HEK293 (cell line): ENCODE measurements around the gene SLC25A30.

ENCODE experiments used
- CTCF ChIA-PET: fragments of 350-600 bp; formaldehyde crosslinking; extraction: SDS; loops from one replicate; lab custom pipeline; 2021; ENCODE audit warnings: antibody characterized with exemption; lab: Yijun Ruan, JAX
- POLR2A ChIA-PET: fragments of 300-600 bp; formaldehyde crosslinking; extraction: SDS; loops from one replicate; lab custom pipeline; 2020; ENCODE audit warnings: antibody characterized with exemption, inconsistent platforms; lab: Yijun Ruan, JAX
- H3K27ac ChIP-seq: fragments of 200-500 bp; sonication (Bioruptor generic); 2 replicates; pipeline ENCODE4 v1.5.1; 2014; ENCODE audit warnings: low read depth, low read length, control low read depth, inconsistent platforms; ENCODE audit errors: extremely low read depth
- H3K36me3 ChIP-seq, 2 experiments: fragments of 200-500 bp in 1 of 2; sonication (Bioruptor generic) in 1 of 2; 1 replicate in 1 of 2; 2 replicates in 1 of 2; pipeline ENCODE4 v1.5.1; 2014 to 2017; ENCODE audit warnings: inconsistent platforms in 2 of 2, low read length in 2 of 2; ENCODE audit not compliant: control insufficient read depth in 2 of 2, insufficient read depth in 1 of 2
- H3K4me1 ChIP-seq: fragments of 200-500 bp; sonication (Bioruptor generic); 2 replicates; pipeline ENCODE4 v1.5.1; 2014; ENCODE audit warnings: mild to moderate bottlenecking, low read length, inconsistent platforms; ENCODE audit not compliant: control insufficient read depth, insufficient read depth
- H3K4me3 ChIP-seq: 2 replicates; pipeline ENCODE4 v1.5.1; 2011; ENCODE audit warnings: low read depth, mild to moderate bottlenecking, control low read depth, low read length, moderate library complexity
- H3K9me3 ChIP-seq: fragments of 200-500 bp; sonication (Bioruptor generic); 2 replicates; pipeline ENCODE4 v1.5.1; 2014; ENCODE audit warnings: low read depth, low read length, inconsistent platforms; ENCODE audit not compliant: control insufficient read depth, insufficient read depth
- GLIS1 ChIP-seq: fragments of 450-650 bp; formaldehyde crosslinking; IDR thresholded peaks from 2 replicates; pipeline ENCODE4 v1.5.1; 2016; ENCODE audit warnings: missing biosample characterization, missing genetic modification characterization
- KLF9 ChIP-seq: fragments of 450-650 bp; formaldehyde crosslinking; IDR thresholded peaks from 2 replicates; pipeline ENCODE4 v1.5.1; 2016; ENCODE audit warnings: missing biosample characterization, missing genetic modification characterization, low read depth
- MYNN ChIP-seq: fragments of 450-650 bp; formaldehyde crosslinking; IDR thresholded peaks from 2 replicates; pipeline ENCODE4 v1.5.1; 2016; ENCODE audit warnings: missing biosample characterization, missing genetic modification characterization, borderline replicate concordance
- MZF1 ChIP-seq: fragments of 450-650 bp; formaldehyde crosslinking; IDR thresholded peaks from 2 replicates; pipeline ENCODE4 v1.5.1; 2017; ENCODE audit warnings: missing biosample characterization, missing genetic modification characterization, borderline replicate concordance
- OSR2 ChIP-seq: fragments of 450-650 bp; formaldehyde crosslinking; IDR thresholded peaks from 2 replicates; pipeline ENCODE4 v1.5.1; 2016; ENCODE audit warnings: missing biosample characterization, missing genetic modification characterization
- PRDM2 ChIP-seq: fragments of 450-650 bp; formaldehyde crosslinking; IDR thresholded peaks from 2 replicates; pipeline ENCODE4 v1.5.1; 2016; ENCODE audit warnings: missing biosample characterization, missing genetic modification characterization, borderline replicate concordance
- PRDM4 ChIP-seq: fragments of 450-650 bp; formaldehyde crosslinking; IDR thresholded peaks from 2 replicates; pipeline ENCODE4 v1.5.1; 2017; ENCODE audit warnings: missing biosample characterization, missing genetic modification characterization
- YY1 ChIP-seq: fragments of 450-650 bp; formaldehyde crosslinking; IDR thresholded peaks from 2 replicates; pipeline ENCODE4 v1.5.1; 2018; ENCODE audit warnings: missing biosample characterization, missing genetic modification characterization
- ZBTB8A ChIP-seq: fragments of 450-650 bp; formaldehyde crosslinking; IDR thresholded peaks from 2 replicates; pipeline ENCODE4 v1.5.1; 2016; ENCODE audit warnings: missing biosample characterization, missing genetic modification characterization
- ZNF112 ChIP-seq: fragments of 450-650 bp; formaldehyde crosslinking; IDR thresholded peaks from 2 replicates; pipeline ENCODE4 v1.5.0; 2017; ENCODE audit warnings: missing biosample characterization, missing genetic modification characterization
- ZNF146 ChIP-seq: fragments of 450-650 bp; formaldehyde crosslinking; IDR thresholded peaks from 2 replicates; pipeline ENCODE4 v1.5.1; 2016; ENCODE audit warnings: missing biosample characterization, missing genetic modification characterization
- ZNF174 ChIP-seq: fragments of 450-650 bp; formaldehyde crosslinking; IDR thresholded peaks from 2 replicates; pipeline ENCODE4 v1.5.0; 2017; ENCODE audit warnings: missing biosample characterization, mild to moderate bottlenecking, missing genetic modification characterization
- ZNF214 ChIP-seq: fragments of 450-650 bp; formaldehyde crosslinking; IDR thresholded peaks from 2 replicates; pipeline ENCODE4 v1.5.1; 2017; ENCODE audit warnings: missing biosample characterization, mild to moderate bottlenecking, missing genetic modification characterization, borderline replicate concordance
- ZNF248 ChIP-seq: fragments of 450-650 bp; formaldehyde crosslinking; IDR thresholded peaks from 2 replicates; pipeline ENCODE4 v1.5.1; 2017; ENCODE audit warnings: missing biosample characterization, missing genetic modification characterization
- ZNF266 ChIP-seq: fragments of 450-650 bp; formaldehyde crosslinking; IDR thresholded peaks from 2 replicates; pipeline ENCODE4 v1.5.1; 2016; ENCODE audit warnings: missing biosample characterization, missing genetic modification characterization, low read depth
- ZNF426 ChIP-seq: fragments of 450-650 bp; formaldehyde crosslinking; IDR thresholded peaks from 2 replicates; pipeline ENCODE4 v1.5.1; 2017; ENCODE audit warnings: missing biosample characterization, missing genetic modification characterization, mild to moderate bottlenecking, inconsistent platforms, moderate library complexity
- ZNF514 ChIP-seq: fragments of 450-650 bp; formaldehyde crosslinking; IDR thresholded peaks from 2 replicates; pipeline ENCODE4 v1.5.1; 2016; ENCODE audit warnings: missing biosample characterization, missing genetic modification characterization
- ZNF521 ChIP-seq: fragments of 450-650 bp; formaldehyde crosslinking; IDR thresholded peaks from 2 replicates; pipeline ENCODE4 v1.5.1; 2017; ENCODE audit warnings: missing biosample characterization, mild to moderate bottlenecking, missing genetic modification characterization
- ZNF791 ChIP-seq: fragments of 450-650 bp; formaldehyde crosslinking; IDR thresholded peaks from 2 replicates; pipeline ENCODE4 v1.5.1; 2016; ENCODE audit warnings: missing biosample characterization, missing genetic modification characterization
- ZSCAN18 ChIP-seq: fragments of 450-650 bp; formaldehyde crosslinking; IDR thresholded peaks from 2 replicates; pipeline ENCODE4 v1.5.1; 2016; ENCODE audit warnings: missing biosample characterization, missing genetic modification characterization
- TF ChIP-seq, protein P1 (sequence below): fragments of 450-650 bp; formaldehyde crosslinking; IDR thresholded peaks from 2 replicates; pipeline ENCODE4 v1.5.1; 2016; ENCODE audit warnings: missing biosample characterization, missing genetic modification characterization

The SLC25A30 gene

GRCh38 chr13:45356966-45357672 lies 61.1 kb downstream of the SLC25A30 start:
- Histone ChIP-seq H3K9me3 (no peaks in the 10 kb centered on the region), H3K27ac (no peak overlapping the region), H3K4me1 (no peaks in the 10 kb centered on the region), H3K36me3 (peaks cover 0 to 3% of the 10 kb centered on the region in 2 experiments; a peak in 2 of 3 replicates), H3K4me3 (no peak overlapping the region)
- POLR2A ChIA-PET = interaction anchor here (2.1 kb wide), 1 partner anchor 16 kb away, joined by 18 read pairs; the partner anchor contains the start of gene TPT1
- CTCF ChIA-PET = interaction anchor here (1.0 kb wide), 1 partner anchor 36 kb away, joined by 3 read pairs; no protein-coding TSS in a partner anchor
- TF ChIP-seq ZBTB8A (no peak), OSR2 (tag by site-specific recombination) (no peak), MZF1 (tag by site-specific recombination) (no peak), ZNF112 (tag by site-specific recombination) (no peak), ZNF514 (tag by site-specific recombination) (no peak), ZNF146 (tag by site-specific recombination) (no peak), ZNF174 (tag by site-specific recombination) (no peak), ZNF791 (tag by site-specific recombination) (no peak), YY1 (tag by site-specific recombination) (no peak), ZNF248 (tag by site-specific recombination) (no peak), PRDM4 (tag by site-specific recombination) (no peak), ZNF426 (no peak), ZSCAN18 (tag by site-specific recombination) (no peak), GLIS1 (tag by site-specific recombination) (no peak), ZNF214 (tag by site-specific recombination) (no peak), KLF9 (no peak)
- TF ChIP-seq, protein P1, sequence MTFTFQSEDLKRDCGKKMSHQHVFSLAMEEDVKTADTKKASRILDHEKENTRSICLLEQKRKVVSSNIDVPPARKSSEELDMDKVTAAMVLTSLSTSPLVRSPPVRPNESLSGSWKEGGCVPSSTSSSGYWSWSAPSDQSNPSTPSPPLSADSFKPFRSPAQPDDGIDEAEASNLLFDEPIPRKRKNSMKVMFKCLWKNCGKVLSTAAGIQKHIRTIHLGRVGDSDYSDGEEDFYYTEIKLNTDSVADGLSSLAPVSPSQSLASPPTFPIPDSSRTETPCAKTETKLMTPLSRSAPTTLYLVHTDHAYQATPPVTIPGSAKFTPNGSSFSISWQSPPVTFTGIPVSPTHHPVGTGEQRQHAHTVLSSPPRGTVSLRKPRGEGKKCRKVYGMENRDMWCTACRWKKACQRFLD = no peak

- Histone ChIP-seq H3K4me1 (no peaks in the 10 kb centered on the region), H3K27ac (no peak overlapping the region), H3K36me3 (peaks cover 0 to 16% of the 10 kb centered on the region in 2 experiments; a peak in 2 of 3 replicates), H3K4me3 (no peak overlapping the region), H3K9me3 (no peaks in the 10 kb centered on the region)
- ChIA-PET CTCF (no interaction called here), POLR2A (interaction anchor here (1.4 kb wide), 1 partner anchor 12 kb away, joined by 5 read pairs; no protein-coding TSS in a partner anchor)
- TF ChIP-seq MYNN (tag by site-specific recombination) (no peak), PRDM2 (tag by site-specific recombination) (no peak), ZNF266 (tag by site-specific recombination) (no peak), ZNF521 (no peak)
Observed at GRCh38 chr13:45353895-45354294, 64.3 kb downstream of the SLC25A30 start.
